Stimulated activated CD4-positive, alpha-beta T cell treated with anti-CD3 and anti-CD28 coated beads, Interleukin-15, amount 100 ng/mL, for 1 hour (primary cell): Measurements from ENCODE around the gene HIC1.
A peak's percentile ranks its signal among the peaks of the same experiment; 100 is the strongest.

Source experiments
- DNase-seq, 2 donors: peaks; one replicate each; pipeline ENCODE4 v3.0.0-alpha.2; 2020; ENCODE audit warnings: low read depth in 1 of 2, low spot score in 1 of 2

The HIC1 gene

DNA sequence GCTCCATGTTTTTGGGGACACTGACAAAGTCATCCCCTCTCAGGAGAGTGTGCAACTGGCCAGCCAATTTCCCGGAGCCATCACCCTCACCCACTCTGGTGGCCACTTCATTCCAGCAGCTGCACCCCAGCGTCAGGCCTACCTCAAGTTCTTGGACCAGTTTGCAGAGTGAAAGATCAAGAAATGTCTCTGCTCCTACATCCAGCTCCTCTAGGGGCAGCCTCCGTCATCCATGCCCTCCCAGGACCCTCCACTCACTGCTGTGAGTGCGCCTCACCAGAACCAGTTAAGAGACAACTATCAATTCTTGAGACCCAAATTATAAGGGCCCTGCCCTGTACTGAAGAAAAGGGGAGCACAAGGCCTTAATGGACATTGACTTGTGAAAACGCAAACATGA, 12.0 kb upstream of the HIC1 start:
- DNase-seq = no peak

DNA sequence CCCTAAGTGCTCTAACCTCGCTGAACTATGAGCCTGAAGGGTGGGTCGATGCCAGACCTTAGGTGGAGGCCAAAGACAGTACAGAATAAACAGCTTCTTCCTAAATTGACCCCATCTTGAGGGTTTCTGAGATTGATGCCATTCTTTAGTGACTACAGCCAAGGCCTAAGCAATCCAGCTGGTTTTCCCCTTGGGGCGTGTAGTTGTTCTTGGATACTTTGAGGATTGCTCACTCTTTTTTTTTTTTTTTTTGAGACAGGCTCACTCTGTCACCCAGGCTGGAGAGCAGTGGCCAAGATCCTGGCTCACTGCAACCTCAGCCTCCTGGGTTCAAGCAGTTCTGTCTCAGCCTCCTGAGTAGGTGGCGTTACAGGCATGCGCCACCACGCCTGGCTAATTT, 11.1 kb upstream of the HIC1 start:
- no peak for DNase-seq

DNA sequence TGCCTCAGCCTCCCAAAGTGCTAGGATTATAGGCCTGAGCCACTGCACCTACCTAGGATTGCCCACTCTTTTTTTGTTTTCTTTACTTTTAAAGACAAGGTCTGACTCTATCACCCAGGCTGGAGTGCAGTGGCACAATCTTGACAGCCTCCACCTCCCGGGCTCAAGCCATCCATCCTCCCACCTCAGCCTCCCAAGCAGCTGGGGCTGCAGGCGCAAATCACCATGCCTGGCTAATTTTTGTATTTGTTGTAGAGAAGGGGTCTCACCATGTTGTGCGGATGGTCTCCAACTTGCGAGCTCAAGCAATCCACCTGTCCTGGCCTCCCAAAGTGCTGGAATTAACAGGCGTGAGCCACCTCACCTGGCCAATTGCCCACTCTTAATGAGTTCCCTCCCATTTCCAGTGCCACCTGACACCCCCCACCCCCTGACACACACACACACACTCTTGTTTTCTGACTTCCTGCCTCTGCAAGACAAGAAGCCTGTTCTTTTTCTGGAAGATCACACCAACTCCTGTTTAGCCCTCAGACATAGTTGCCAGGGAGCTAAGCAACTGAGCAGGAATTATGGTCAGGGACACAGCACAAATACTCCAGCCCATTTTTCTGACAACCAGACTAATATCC, 10.5 kb upstream of the HIC1 start:
- DNase-seq = no peak

DNA sequence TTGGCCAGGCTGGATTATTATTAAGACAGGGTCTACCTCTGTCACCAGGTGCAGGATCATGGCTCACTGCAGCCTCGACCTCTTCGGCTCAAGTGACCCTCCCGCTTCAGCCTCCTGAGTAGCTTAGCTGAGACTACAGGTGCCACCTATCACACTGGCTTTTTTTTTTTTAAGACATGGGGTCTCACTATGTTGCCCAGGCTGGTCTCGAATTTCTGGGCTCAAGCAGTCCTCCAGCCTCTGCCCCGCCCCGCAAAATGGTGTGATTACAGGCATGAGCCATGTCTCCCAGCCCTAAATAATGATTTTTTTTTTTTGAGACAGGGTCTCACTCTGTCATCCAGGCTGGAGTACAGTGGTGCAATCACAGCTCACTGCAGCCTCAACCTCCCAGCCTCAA, 7.3 kb upstream of the HIC1 start:
- no peak for DNase-seq

DNA sequence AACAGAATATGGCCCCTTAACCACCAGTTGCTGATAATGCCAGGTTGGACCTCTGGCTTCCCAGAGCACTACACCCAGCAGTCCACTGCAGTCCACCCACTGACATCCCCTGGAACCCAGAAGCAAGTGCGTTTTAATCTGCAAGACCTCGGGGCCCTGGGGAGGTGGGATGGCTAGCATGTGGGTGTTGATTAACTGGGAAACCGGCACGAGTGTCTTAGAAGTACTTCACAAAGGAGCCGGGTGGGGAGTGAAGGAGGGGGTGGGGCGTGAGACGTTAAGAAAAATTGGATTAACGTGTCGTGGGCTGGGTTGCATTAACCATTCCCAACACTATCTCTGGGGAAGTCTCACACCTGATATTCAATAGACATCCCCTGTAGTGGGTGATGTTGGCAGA, 6.1 kb upstream of the HIC1 start:
- no peak for DNase-seq

DNA sequence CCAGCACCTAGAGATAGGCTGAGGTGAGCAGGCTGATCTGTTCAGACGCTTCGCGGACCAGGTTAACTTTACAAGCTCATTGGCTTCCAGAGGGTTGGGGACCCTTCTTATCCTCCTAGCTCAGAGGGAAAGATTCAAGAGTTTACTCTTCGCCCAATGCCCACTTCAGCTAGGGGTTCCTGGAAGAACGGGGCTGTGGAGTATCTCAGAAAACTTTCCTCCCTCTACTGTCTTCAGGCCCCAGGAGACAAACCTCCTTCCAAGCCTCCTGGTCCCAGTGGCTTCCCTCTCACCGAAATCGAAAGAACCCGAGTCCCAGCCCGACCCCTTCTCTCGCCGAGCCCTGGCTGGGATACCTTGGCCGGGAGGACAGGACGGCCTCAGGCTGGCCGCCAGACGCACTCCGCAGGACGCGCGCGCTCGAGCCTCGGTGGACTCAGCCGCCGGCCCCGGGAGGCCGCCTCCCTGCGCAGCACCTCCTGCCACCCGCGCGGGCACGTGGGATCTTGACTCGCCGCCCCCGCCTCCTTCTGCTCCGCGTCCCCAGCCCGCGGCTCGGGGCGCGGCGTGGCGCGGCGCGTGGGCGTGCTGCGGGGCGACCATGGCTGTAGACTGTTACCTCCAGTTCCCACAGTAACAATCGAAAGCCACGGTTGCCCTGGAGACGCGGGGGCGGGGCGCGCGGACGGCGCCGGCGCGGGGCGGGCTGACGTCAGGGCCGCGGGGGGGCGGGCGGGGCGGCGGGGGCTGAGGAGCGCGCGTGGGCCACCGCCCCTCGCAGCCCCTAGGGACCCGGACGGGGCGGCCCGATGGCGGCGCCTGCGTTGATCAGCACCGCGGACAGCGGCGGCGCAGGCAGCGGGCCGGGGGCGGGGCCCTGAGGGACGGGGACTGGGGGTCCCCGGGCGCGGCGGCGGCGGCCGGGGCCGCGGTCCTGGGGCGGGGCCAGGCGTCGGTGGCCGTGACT, 5.3 kb upstream of the HIC1 start:
- peak; percentile 87 to 88 for DNase-seq

DNA sequence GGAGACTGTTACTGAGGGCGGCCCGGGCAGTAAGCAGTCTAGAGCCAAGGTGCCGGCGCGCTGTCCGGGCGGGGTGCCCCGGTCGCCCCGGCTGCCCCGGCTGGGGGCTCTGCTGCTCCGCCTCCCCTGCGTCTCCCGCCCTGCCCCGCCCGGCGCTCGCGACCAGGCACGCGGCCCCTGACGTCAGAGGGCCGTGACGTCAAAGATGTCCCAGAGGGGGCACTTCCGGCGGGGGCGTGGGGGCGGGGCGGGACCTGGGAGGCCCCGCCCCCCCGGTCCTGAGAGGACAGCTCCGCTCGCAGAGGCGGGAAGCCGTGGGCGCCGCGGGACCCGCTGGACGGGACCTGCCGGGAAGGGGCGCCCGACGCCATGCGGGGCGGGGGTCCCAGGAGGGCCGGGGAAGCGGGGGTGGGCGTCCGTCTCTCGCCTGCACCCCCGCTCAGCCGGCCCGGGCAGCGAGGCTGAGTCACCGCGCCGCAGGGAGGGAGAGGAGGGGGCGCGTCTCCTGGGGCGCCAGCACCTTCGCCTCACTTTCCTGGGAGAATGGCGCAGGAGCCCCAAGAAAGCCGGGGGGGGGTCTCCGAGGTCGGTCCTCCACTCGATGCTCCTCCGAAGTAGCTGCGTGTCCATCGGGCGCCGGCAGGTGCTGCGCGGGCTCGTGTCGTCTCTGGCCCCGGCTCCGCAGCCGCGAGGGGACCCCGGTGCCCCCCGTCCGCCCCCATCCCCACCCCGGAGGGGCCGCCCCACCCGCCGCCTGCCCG, 4.4 kb upstream of the HIC1 start:
- DNase-seq = peak; percentile 45 to 61

DNA sequence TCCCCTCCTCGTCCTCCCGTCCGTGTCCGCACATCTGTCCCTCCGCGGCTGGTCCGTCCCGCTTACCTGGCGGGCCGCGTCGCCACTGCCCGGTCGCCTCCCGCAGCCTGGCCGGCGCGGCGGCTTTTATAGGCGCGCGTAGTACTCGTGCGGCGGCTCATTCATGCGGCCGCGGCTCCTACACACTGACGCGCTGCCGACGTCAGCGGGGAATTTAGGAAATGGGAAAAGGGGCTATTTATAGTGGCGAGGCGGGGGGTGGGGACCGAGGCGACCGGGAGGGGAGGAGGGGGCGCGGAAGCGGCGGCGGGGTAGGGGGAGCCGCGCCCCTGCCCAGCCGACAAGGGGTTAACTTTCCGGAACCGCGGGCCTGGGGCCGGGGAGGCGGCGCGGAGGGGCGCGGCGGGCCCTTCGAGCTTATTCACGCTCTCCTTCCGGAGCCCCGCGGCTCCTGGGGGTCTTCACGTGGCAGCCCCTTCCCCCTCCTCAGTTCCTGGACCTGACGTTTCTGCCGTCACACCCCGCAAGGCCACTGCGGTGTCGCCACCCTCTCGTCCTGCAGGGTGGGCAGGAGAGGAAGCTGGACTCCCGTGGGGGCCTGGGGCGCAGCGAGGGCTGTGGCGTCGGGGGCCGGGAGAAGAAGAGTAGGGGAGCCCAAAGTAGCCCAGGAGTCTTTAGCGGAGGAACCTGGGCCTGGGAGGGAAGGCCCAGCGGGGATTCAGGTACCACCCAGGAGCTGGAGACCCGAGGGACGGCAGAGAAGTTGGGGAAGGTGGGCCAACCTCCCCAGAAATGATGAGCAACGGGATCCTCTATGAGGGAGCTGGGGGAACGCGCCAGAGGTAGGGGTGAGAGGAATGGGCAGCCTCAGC, 3.6 kb upstream of the HIC1 start:
- DNase-seq = no peak

DNA sequence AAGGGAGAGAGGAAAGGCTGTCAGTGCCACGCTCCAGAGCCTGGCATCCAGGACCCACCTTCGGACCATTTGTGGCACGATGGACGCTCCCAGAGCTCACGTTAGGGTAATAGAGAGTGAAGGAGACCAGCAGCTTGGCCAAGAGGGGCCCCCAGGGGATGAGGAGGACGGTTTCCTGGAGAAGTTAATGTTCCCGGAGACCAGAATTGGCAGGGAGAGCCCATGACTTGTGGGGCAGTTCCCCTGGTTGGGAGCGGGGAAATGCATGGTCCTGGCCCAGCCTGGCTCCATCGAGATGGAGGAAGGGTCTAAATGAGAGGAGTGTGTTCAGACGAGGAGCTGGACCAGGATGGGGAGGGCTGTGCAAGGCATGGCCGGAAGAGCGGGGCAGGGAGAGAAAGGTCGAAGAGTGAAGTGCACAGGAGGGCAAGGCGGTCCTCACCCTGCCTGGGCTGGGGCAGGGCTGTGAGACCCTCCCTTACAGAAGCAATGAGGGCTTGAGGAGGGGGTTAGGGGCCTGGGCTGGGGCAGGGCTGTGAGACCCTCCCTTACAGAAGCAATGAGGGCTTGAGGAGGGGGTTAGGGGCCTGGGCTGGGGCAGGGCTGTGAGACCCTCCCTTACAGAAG, 2.9 kb upstream of the HIC1 start:
- no peak for DNase-seq

DNA sequence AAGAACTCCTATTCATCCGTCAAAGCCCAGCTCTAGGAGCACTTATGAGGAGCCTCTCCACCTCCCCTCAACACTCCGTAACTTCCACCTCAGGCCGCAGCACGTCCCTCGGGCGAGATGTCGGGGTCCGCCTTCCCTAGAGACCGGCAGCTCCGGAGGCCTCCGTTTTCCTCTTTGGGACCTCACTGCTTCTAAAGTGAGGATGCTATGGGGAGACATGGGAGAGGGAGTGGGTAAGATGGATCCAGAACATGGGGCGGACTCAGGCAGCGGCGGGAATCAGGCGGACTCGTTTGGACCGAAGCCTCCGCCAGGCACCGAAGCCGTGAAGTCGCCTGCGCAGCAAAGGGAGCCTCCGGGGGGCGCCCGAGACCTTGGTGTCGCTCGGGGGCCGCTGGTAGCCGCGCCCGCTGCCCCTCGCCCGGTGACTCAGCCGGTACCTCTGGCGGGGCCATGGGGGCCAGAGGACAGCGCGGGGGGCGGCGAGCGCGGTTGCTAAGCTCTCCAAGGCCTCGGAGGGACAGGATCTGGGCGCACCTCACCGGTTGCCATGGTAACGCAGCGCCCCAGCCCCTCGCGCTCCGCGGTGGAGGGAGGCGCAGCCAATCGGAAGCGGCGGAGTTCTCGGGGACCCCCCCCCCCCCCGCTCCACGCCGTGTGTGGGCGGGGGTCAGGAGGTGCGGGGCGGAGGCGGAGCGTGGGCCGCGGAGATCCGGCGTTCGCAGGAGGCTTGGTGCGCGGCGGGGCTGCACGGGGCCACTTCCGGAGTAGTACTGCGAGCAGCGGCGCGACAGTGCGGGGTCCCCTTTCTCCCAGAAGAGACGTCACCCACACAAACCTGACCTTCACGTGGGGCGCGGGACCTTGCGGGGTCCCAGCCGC, 1.3 kb upstream of the HIC1 start:
- DNase-seq = peak; percentile 55 to 68

DNA sequence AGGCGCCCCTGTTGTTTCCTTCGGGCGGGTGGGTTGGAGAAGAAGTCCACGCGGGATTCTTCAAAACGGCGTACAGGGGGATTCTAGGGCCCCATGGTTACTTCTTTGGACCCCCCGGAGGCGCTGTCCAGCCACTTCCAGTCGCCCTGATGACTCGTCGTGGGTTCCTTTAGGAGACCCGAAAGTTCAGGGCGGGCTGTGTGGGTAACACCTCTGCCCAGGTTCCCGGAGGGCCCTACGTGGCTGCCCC, 716 bp upstream of the HIC1 start:
- DNase-seq = no peak

DNA sequence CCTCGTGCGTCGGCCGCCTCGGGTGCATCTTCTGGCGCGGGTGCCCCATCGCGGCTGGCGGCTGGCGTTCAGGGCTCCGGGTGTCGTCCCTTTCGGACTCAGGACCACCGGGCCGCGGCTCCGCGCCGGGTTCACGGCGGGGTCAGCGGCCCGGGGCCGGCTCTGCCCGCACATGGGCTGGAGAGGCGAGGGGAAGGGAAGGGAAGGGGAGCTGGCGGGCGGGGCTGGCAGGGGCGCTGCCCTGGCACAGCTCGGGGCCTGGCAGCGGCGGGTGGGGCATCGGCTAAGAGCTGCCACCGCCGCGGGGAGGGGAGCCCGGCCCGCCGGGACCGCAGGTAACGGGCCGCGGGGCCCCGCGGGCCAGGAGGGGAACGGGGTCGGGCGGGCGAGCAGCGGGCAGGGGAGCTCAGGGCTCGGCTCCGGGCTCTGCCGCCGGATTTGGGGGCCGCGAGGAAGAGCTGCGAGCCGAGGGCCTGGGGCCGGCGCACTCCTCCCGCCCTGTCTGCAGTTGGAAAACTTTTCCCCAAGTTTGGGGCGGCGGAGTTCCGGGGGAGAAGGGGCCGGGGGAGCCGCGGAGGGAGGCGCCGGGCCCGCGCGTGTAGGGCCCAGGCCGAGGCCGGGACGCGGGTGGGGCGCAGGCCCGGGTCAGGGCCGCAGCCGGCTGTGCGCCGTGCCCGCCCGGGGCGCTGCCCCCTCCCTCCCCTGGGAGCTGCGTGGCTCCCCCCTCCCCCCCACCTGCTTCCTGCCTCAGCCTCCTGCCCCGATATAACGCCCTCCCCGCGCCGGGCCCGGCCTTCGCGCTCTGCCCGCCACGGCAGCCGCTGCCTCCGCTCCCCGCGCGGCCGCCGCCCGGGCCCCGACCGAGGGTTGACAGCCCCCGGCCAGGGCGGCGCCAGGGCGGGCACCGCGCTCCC, 646 bp downstream of the HIC1 start:
- DNase-seq = no peak

DNA sequence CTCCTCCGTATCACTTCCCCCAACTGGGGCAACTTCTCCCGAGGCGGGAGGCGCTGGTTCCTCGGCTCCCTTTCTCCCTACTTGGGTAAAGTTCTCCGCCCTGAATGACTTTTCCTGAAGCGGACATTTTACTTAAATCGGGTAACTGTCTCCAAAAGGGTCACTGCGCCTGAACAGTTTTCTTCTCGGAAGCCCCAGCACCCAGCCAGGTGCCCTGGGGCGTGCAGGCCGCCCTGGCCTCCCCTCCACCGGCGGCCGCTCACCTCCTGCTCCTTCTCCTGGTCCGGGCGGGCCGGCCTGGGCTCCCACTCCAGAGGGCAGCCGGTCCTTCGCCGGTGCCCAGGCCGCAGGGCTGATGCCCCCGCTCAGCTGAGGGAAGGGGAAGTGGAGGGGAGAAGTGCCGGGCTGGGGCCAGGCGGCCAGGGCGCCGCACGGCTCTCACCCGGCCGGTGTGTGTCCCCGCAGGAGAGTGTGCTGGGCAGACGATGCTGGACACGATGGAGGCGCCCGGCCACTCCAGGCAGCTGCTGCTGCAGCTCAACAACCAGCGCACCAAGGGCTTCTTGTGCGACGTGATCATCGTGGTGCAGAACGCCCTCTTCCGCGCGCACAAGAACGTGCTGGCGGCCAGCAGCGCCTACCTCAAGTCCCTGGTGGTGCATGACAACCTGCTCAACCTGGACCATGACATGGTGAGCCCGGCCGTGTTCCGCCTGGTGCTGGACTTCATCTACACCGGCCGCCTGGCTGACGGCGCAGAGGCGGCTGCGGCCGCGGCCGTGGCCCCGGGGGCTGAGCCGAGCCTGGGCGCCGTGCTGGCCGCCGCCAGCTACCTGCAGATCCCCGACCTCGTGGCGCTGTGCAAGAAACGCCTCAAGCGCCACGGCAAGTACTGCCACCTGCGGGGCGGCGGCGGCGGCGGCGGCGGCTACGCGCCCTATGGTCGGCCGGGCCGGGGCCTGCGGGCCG, 1.6 kb downstream of the HIC1 start:
- DNase-seq = peak; percentile 32 to 46

DNA sequence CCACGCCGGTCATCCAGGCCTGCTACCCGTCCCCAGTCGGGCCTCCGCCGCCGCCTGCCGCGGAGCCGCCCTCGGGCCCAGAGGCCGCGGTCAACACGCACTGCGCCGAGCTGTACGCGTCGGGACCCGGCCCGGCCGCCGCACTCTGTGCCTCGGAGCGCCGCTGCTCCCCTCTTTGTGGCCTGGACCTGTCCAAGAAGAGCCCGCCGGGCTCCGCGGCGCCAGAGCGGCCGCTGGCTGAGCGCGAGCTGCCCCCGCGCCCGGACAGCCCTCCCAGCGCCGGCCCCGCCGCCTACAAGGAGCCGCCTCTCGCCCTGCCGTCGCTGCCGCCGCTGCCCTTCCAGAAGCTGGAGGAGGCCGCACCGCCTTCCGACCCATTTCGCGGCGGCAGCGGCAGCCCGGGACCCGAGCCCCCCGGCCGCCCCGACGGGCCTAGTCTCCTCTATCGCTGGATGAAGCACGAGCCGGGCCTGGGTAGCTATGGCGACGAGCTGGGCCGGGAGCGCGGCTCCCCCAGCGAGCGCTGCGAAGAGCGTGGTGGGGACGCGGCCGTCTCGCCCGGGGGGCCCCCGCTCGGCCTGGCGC, 2.4 kb downstream of the HIC1 start:
- DNase-seq = no peak

DNA sequence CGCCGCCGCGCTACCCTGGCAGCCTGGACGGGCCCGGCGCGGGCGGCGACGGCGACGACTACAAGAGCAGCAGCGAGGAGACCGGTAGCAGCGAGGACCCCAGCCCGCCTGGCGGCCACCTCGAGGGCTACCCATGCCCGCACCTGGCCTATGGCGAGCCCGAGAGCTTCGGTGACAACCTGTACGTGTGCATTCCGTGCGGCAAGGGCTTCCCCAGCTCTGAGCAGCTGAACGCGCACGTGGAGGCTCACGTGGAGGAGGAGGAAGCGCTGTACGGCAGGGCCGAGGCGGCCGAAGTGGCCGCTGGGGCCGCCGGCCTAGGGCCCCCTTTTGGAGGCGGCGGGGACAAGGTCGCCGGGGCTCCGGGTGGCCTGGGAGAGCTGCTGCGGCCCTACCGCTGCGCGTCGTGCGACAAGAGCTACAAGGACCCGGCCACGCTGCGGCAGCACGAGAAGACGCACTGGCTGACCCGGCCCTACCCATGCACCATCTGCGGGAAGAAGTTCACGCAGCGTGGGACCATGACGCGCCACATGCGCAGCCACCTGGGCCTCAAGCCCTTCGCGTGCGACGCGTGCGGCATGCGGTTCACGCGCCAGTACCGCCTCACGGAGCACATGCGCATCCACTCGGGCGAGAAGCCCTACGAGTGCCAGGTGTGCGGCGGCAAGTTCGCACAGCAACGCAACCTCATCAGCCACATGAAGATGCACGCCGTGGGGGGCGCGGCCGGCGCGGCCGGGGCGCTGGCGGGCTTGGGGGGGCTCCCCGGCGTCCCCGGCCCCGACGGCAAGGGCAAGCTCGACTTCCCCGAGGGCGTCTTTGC, 3.1 kb downstream of the HIC1 start:
- no peak for DNase-seq
